Activated CD4-positive, alpha-beta T cell treated with anti-CD3 and anti-CD28 coated beads, Interleukin-2, amount 50 U/mL, for 16 hours (primary cell): ENCODE data around the gene ERF.

Experiments
- DNase-seq: peaks from one replicate; pipeline ENCODE4 v3.0.0-alpha.2; 2020

ERF gene

GRCh38 chr19:42206871-42207755, 47.8 kb downstream of the ERF start:
- DNase-seq = no peak

- DNase-seq = no peak
Measured at GRCh38 chr19:42204664-42205063, 50.3 kb downstream of the ERF start.

DNA sequence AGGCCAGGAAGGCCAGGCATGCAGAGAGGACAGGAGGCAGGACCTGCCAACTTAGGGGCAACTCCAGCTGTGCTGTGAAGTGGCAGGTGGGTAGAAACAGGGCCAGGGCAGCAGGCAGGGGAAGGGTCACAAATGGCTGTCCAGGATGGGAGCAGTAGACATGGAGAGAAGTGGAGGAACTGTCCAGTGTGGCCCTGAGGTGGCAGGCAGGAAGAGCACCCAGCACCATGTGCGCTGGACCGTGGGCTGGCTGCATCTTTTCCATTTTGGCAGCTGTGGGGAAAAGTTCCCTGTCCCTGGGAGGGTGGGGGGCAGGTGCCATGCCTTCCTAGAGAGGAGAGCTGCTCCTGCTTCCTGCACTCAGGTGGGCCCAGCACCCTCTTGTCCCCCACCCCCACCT, 51.2 kb downstream of the ERF start:
- DNase-seq = no peak

DNA sequence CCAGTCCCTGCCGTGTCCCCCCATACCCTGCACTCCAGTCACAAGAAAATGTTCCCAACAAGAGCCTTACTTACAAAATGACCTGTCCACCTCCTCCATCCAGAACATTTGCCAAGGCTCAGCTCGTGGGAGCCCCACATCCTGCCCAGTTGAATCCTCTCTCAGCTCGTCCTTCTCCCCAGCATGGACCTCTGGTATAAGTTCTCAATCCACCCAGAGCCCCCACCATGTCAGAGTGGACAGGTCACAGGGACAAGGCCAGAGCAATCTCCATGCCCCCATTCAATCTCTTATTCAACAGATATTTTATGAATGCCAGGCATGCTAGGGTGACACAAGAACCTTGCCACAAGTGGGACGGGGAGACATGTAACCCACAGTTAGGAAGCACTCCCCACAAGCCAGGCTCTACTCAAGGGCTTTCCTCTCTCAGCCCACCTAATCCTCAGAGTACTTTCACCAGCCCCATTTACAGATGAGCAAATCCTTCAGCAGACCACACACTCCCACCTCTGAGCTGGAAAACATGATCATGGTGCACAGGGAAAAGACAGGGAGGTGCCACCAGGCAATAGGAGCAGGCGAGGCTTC, 52.5 kb downstream of the ERF start:
- DNase-seq = no peak

GRCh38 chr19:42201489-42202289, 53.2 kb downstream of the ERF start:
- DNase-seq = peak; percentile 70

- DNase-seq = no peak
Measured at GRCh38 chr19:42200116-42200715, 54.7 kb downstream of the ERF start.

DNA sequence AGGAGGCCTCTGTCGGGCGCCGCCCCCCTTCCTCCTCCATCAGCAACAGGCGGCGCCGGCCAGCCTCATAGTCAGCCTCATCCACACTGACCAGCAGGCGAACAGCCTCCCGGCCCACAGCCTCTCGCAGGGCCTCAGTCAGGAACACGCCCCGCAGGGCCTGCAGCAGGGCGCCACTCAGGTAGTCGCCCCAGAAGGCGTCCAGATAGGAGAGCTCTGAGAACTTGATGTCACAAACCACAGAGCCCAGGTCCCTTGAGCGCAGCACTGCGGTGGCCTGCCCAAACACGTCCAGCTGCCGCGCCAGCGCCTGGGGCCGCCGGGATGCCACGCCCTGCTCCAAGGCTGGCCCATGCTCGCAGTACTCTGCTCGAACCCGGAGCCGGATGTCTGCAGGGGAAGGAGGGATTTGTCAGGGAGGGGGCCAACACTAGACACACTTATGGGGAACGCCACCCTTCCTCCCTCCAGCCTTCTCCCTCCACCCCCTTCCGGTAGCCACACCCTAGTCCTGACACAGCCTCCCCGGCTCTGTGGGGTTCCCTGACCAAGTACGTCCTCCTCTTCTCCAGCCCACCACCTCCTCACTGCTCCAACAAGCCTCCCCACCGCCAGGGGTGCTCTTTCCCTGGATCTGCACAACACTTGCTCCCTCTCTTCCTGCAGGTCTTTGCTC, 55.4 kb downstream of the ERF start:
- DNase-seq = peak; percentile 87

- peak; percentile 81 for DNase-seq
Measured at GRCh38 chr19:42198676-42199439, 56.1 kb downstream of the ERF start.
